IgD-negative memory B cell (primary cell): ENCODE data around the gene HMG20B. TPM values are rescaled to one million over a fixed set of nuclear protein-coding genes. Genes with fewer than 3 reads are reported as not detected.

Experiments used
- H3K27ac Mint-ChIP-seq, 3 donors: one replicate each; pipeline ENCODE4 v1.8.0; 2020 to 2022; ENCODE audit warnings: mild to moderate bottlenecking in 3 of 3, mixed read lengths in 3 of 3, moderate library complexity in 1 of 3
- H3K27me3 Mint-ChIP-seq: one replicate; pipeline ENCODE4 v1.8.0; 2021; ENCODE audit warnings: mixed read lengths
- H3K36me3 Mint-ChIP-seq: one replicate; pipeline ENCODE4 v1.8.0; 2020; ENCODE audit warnings: mild to moderate bottlenecking, mixed read lengths
- H3K4me1 Mint-ChIP-seq, 3 donors: one replicate each; pipeline ENCODE4 v1.8.0; 2020 to 2022; ENCODE audit warnings: mixed read lengths in 3 of 3, mild to moderate bottlenecking in 1 of 3
- H3K4me3 Mint-ChIP-seq, 4 donors: one replicate each; pipeline ENCODE4 v1.8.0; 2020 to 2022; ENCODE audit warnings: mild to moderate bottlenecking in 4 of 4, mixed read lengths in 4 of 4, moderate library complexity in 3 of 4
- H3K9me3 Mint-ChIP-seq, 3 donors: one replicate each; pipeline ENCODE4 v1.8.0; 2020 to 2021; ENCODE audit warnings: mixed read lengths in 3 of 3, mild to moderate bottlenecking in 1 of 3
- polyA plus RNA-seq: library from polyadenylated mRNA; unstranded; fragments of 300-500 nt; fragmentation: Illumina TruSeq; gene quantifications from one replicate; pipeline ENCODE4 v1.2.3, GENCODE V29; 2021

Gene HMG20B
- polyA plus RNA-seq, 1 donor from 2014 or later = 49.3 TPM

DNA sequence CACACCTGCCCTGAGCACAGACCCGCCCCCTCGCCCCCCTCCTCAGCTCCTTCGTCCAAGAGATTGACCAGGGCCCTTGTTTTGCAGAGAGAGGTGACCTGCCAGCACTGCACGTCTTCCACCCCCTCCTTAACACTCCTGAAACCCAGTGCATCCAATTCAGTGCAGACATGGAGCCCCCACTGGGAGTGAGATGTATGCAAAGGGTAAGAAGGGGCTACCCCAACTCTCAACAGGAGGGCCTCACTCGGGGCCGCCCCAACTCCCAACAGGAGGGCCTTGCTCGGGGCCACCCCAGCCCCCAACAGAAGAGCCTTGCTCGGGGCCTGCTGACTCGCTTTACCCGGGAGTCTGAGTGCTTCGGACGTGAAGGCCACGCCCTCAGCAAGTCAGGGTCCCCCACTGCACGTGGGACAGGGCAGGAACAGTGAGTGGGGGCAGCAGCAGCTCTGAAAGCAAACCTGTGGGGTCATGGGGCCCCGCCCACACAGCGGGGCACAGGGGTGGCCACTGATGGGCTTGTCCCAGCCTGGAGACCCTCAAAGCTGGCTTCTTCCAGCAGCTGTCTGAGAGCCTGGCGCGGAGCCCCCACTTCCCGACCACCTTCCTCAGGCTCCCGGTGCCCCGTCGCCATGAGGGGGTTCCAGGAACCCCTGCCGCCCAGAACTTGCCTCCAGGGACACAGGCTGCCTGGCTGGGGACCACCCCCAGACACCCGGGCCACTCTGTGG, 48.2 kb downstream of the HMG20B start:
- no peaks in the 10 kb centered on the region for H3K36me3 Mint-ChIP-seq
- no peaks in the 10 kb centered on the region for H3K9me3 Mint-ChIP-seq
- H3K4me3 Mint-ChIP-seq = no peak overlapping the region
- H3K27ac Mint-ChIP-seq = no peak overlapping the region
- H3K27me3 Mint-ChIP-seq = peaks cover 1% of the 10 kb centered on the region
- H3K4me1 Mint-ChIP-seq = peaks cover 7 to 19% (median 11%) of the 10 kb centered on the region in 3 donors

DNA sequence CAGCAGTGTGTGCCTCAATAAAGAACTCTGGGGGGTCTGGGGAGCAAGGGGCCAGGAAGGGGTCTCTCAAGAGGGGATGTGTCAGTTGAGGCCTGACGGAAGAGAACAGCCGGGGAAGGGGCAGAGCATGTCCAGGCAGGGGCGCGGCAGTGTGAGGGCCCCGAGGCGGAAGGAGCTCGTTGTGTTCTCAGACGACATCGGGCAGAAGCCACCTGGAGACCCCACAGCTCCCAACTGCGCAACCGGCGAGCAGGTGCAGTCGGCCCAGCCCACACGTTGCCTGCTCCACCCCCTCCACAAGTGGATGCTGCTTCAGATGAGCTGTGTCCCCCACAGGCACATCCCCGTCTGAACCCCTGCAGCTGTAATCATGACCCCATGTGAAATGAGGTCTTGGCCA, 48.9 kb downstream of the HMG20B start:
- H3K9me3 Mint-ChIP-seq = no peaks in the 10 kb centered on the region
- H3K4me1 Mint-ChIP-seq = peaks cover 12 to 20% (median 15%) of the 10 kb centered on the region in 3 donors
- H3K27me3 Mint-ChIP-seq = peaks cover 2% of the 10 kb centered on the region
- H3K27ac Mint-ChIP-seq = peak overlapping the region in 1 of 3 donors; percentile 59
- H3K36me3 Mint-ChIP-seq = no peaks in the 10 kb centered on the region
- no peak overlapping the region for H3K4me3 Mint-ChIP-seq

DNA sequence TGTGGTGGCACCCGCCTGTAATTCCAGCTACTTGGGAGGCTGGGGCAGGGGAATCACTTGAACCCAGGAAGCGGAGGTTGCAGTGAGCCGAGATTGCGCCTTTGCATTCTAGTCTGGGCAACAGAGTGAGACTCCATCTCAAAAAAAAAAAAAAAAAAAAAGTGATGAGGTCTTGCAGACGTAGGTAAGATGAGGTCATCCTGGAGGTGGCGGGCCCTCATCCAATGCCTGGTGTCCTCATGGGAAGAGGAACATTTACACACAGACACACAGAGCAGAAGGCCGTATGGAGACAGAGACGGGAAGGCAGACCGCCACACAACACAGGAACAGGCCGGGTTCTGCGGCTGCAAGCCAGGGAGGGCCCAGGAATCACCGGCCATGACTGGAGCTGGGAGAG, 49.5 kb downstream of the HMG20B start:
- H3K27ac Mint-ChIP-seq = peak overlapping the region in 1 of 3 donors; percentile 71
- H3K36me3 Mint-ChIP-seq = no peaks in the 10 kb centered on the region
- peaks cover 17 to 23% (median 19%) of the 10 kb centered on the region in 3 donors for H3K4me1 Mint-ChIP-seq
- peak overlapping the region in 2 of 4 donors; percentile 43 to 82 for H3K4me3 Mint-ChIP-seq
- no peaks in the 10 kb centered on the region for H3K9me3 Mint-ChIP-seq
- H3K27me3 Mint-ChIP-seq = peaks cover 2% of the 10 kb centered on the region

DNA sequence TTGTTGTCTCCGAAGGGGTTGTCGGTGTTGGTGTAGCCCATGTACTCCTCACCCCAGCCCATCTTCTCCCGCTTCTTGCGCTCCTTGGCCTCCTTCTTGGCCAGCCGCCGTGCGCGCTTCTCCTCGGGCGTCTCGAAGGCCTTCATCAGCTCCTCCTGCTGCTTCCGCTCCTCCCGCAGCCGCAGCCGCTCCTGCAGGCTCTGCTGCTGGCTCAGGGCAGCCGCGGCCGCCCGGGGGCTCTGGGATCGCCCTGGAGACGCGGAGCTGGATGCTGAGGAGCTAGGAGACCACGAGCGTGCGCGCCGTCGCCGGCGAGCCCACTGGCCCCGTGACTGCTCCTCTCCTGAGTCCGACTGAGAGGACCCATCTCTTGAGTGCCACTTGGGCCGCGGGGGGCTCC, 51.0 kb downstream of the HMG20B start:
- H3K27me3 Mint-ChIP-seq = peaks cover 2% of the 10 kb centered on the region
- peaks cover 17 to 22% (median 17%) of the 10 kb centered on the region in 3 donors for H3K4me1 Mint-ChIP-seq
- peak overlapping the region in 1 of 4 donors; percentile 85 for H3K4me3 Mint-ChIP-seq
- H3K36me3 Mint-ChIP-seq = no peaks in the 10 kb centered on the region
- no peak overlapping the region for H3K27ac Mint-ChIP-seq
- H3K9me3 Mint-ChIP-seq = no peaks in the 10 kb centered on the region

- H3K4me1 Mint-ChIP-seq = peaks cover 17 to 22% (median 17%) of the 10 kb centered on the region in 3 donors
- H3K4me3 Mint-ChIP-seq = peak overlapping the region; percentile 85 to 100 (median 98)
- H3K36me3 Mint-ChIP-seq = no peaks in the 10 kb centered on the region
- peak overlapping the region; percentile 89 to 100 (median 98) for H3K27ac Mint-ChIP-seq
- H3K27me3 Mint-ChIP-seq = peaks cover 2% of the 10 kb centered on the region
- no peaks in the 10 kb centered on the region for H3K9me3 Mint-ChIP-seq
Observed at GRCh38 chr19:3625996-3626472, 53.3 kb downstream of the HMG20B start.

- peak within 1 kb of the TSS; percentile 89 to 100 (median 98) for H3K27ac Mint-ChIP-seq
- peak within 1 kb of the TSS; percentile 85 to 100 (median 98) for H3K4me3 Mint-ChIP-seq
- peaks cover 2% of the 10 kb centered on the region for H3K27me3 Mint-ChIP-seq
- H3K36me3 Mint-ChIP-seq = no peaks in the 10 kb centered on the region
- no peaks in the 10 kb centered on the region for H3K9me3 Mint-ChIP-seq
- H3K4me1 Mint-ChIP-seq = peaks cover 17 to 20% (median 17%) of the 10 kb centered on the region in 3 donors
Observed at GRCh38 chr19:3626473-3627350, 54.0 kb downstream of the HMG20B start, which contains the start of gene CACTIN. Gene CACTIN (minus strand): TSS chr19:3626790. CDS start chr19:3626762, 28 bp downstream.

GRCh38 chr19:3627351-3627723, 54.6 kb downstream of the HMG20B start:
- H3K27me3 Mint-ChIP-seq = peaks cover 2% of the 10 kb centered on the region
- H3K4me3 Mint-ChIP-seq = peak overlapping the region in 3 of 4 donors; percentile 85 to 100 (median 99)
- H3K27ac Mint-ChIP-seq = peak overlapping the region; percentile 89 to 100 (median 98)
- peaks cover 17 to 20% (median 17%) of the 10 kb centered on the region in 3 donors for H3K4me1 Mint-ChIP-seq
- no peaks in the 10 kb centered on the region for H3K36me3 Mint-ChIP-seq
- H3K9me3 Mint-ChIP-seq = no peaks in the 10 kb centered on the region

Other genes with a start within 250 kb of the HMG20B start
- 12.8 TPM for gene NFIC, start 206.4 kb upstream of the HMG20B start, polyA plus RNA-seq
- not detected for gene SMIM24, start 92.4 kb upstream of the HMG20B start, polyA plus RNA-seq
- not detected for gene SMIM44, start 89.5 kb upstream of the HMG20B start, polyA plus RNA-seq
- gene DOHH, start 72.3 kb upstream of the HMG20B start, polyA plus RNA-seq = 16.3 TPM
- 19.2 TPM for gene FZR1, start 66.6 kb upstream of the HMG20B start, polyA plus RNA-seq
- gene TEKTIP1, start 33.8 kb upstream of the HMG20B start, polyA plus RNA-seq = not detected
- gene MFSD12, start 15.4 kb upstream of the HMG20B start, polyA plus RNA-seq = 51.9 TPM
- not detected for gene GIPC3, start 12.5 kb downstream of the HMG20B start, polyA plus RNA-seq
- gene TBXA2R, start 33.9 kb downstream of the HMG20B start, polyA plus RNA-seq = 3.3 TPM
- 20.6 TPM for gene CACTIN, start 53.8 kb downstream of the HMG20B start, polyA plus RNA-seq
- gene PIP5K1C, start 127.5 kb downstream of the HMG20B start, polyA plus RNA-seq = 11.5 TPM
- 4.9 TPM for gene TJP3, start 135.4 kb downstream of the HMG20B start, polyA plus RNA-seq
- 36.9 TPM for gene APBA3, start 188.7 kb downstream of the HMG20B start, polyA plus RNA-seq
- gene MRPL54, start 189.7 kb downstream of the HMG20B start, polyA plus RNA-seq = 138 TPM
- not detected for gene RAX2, start 199.3 kb downstream of the HMG20B start, polyA plus RNA-seq
- 5.9 TPM for gene MATK, start 213.4 kb downstream of the HMG20B start, polyA plus RNA-seq